ENCODE results near the gene ZNF212. TPM values are rescaled to one million over a fixed set of nuclear protein-coding genes. Genes with fewer than 3 reads are reported as not detected.

ZNF212 gene
- total RNA-seq, 1 donor from 2014 or later = 5.4 TPM

DNA sequence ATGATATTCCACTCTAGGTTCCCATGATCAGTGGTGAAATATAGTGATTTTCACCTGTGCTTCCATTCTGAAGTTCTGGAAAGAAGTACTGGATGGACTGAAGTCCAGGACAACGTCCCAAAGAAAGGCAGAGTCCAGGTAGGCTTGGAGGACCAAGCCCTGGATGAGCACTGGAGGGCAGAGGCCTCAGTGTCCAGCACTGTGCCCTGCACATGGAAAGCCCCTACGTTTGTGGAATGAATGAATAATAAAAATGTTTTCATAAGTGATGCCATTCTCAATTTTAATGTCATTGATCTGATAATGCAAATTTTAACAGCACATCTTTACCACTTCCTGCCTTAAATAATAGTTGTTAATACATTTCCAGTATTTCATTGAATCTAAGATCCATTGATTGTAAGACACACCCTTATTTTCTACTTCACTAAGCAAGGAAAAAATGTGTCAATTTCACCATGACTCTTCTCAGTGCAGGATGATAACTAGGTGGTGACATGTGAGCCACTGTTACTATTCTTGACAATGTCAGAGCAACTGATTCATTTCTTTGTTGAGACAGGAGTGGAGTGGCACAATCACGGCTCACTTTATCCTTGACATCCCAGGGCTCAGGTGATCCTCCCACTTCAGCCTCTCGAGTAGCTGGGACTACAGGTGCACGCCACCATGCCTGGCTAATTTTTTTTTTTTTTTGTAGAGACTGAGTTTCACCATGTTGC, 57.7 kb downstream of the ZNF212 start:
- intact Hi-C loops (cut with DNase I) = no loop called here
- DNase-seq (ENCODE audit: low spot score) = no peak

DNA sequence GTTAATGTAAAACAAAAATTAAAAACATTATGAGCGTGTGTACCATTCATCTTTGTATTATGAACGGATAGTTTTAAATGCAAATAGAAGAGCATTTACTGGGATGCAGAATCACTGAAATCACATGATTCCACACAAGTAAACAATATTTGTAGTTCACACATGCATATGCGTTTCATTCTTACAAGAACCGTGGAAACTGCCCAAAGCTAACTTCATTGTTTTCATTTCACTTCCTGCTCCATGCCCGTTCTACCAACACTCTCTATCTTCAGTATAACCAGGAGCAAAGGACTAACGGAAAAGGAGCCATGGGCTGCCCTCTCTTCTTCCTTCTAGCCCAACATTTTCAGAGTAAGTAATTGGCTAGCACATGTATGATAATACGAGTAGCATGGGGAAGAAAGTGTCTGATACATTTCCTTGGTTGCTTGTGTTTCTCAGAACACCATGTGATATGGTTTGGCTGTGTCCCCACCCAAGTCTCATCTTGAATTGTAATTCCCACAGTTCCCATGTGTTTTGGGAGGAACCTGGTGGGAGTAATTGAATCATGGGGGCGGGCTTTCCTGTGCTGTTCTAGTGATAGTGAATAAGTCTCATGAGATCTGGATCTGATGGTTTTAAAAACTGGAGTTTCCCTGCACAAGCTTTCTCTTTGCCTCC, 61.3 kb downstream of the ZNF212 start:
- intact Hi-C loops (cut with DNase I) = no loop called here
- DNase-seq (ENCODE audit: low spot score) = no peak

DNA sequence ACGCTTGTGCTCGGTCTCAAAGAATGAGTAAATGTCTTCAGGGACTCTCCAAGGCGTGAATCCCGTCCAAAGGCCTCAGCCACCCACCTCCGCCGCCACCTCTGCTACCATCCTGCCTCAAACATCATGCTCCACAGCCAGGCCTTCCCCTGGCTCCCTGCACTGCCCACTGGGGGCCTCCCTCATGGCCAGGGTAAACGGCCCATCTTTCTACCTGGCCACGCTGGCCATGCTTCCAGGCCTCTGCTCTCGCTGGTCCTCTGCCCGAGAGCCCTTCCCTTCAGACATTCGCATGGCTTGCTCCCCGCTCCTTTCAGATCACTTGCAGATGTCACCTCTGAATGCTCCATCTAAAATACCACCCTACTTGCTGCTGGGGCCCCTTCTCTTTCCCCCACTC, 62.8 kb downstream of the ZNF212 start:
- DNase-seq (ENCODE audit: low spot score) = peak; percentile 61
- intact Hi-C loops (cut with DNase I) = no loop called here

DNA sequence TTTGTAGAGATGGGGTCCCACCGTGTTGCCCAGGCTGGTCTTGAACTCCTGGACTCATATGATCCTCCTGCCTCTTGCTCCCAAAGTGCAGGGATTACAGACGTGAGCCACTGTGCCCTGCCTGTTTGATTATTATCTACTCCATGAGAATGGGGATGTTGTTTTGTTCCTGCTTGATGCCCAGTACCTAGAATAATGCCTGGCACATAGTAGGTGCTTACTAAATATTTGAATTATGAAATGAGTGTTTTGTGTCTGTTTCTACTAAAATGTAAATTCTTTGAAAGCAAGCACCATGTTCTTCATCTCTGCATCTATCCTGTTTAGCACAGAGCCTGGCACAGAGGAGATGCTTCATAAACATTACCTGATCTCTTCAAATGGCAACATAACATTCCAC, 63.4 kb downstream of the ZNF212 start:
- peak; percentile 12 for DNase-seq (ENCODE audit: low spot score)
- intact Hi-C loops (cut with DNase I) = no loop called here

DNA sequence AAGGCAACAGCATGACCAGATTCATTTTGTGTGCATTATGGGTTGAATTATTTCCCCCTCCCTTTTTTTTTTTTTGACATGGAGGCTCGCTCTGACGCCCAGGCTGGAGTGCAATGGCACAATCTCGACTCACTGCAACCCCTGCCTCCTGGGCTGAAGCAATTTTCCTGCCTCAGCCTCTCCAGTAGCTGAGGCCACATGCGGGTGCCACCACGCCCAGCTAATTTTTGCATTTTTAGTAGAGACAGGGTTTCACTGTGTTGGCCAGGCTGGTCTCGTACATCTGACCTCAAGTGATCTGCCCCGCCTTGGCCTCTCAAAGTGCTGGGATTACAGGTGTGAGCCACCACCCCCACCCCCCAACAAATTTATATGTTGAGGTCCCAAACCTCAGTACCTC, 64.6 kb downstream of the ZNF212 start:
- intact Hi-C loops (cut with DNase I) = no loop called here
- peak; percentile 44 for DNase-seq (ENCODE audit: low spot score)

Other genes with a start within 250 kb of the ZNF212 start
- gene PDIA4, start 211.1 kb upstream of the ZNF212 start, total RNA-seq = 38.5 TPM
- 3.0 TPM for gene ZNF786, start 148.9 kb upstream of the ZNF212 start, total RNA-seq
- gene ZNF425, start 113.3 kb upstream of the ZNF212 start, total RNA-seq = 0.78 TPM
- gene ZNF398, start 92.2 kb upstream of the ZNF212 start, total RNA-seq = 7.4 TPM
- gene ZNF282, start 44.1 kb upstream of the ZNF212 start, total RNA-seq = 12.6 TPM
- 4.3 TPM for gene ZNF783, start 22.5 kb downstream of the ZNF212 start, total RNA-seq
- gene ZNF777, start 221.4 kb downstream of the ZNF212 start, total RNA-seq = 7.6 TPM